ENCODE measurements around the gene CABP1.

GRCh38 chr12:120705618-120706017 lies 65.2 kb downstream of the CABP1 start:
- TF ChIP-seq POLR2A (IDR thresholded peaks at IDR 0.05) (no peak), CTCF (IDR thresholded peaks at IDR 0.05) (no peak)
